HepG2 (cell line): ENCODE data around the gene GALNT11. TPM values are rescaled to one million over a fixed set of nuclear protein-coding genes. Genes with fewer than 3 reads are reported as not detected.

Source experiments
- ATAC-seq: fragments of 200-7000 bp; cut with Tn5 transposase; 3 replicates; pipeline ENCODE4 v1.9.1; 2020; ENCODE audit warnings: mild to moderate bottlenecking, moderate library complexity
- BruUV-seq: library from RNA; stranded (reverse); fragments of 400-500 nt; replicated peaks from 2 replicates; lab custom pipeline; 2021; lab: Mats Ljungman, UMichigan
- CTCF ChIA-PET: fragments of 300-600 bp; formaldehyde crosslinking; extraction: SDS; loops from one replicate; lab custom pipeline; 2021; ENCODE audit warnings: low total read pairs, inconsistent platforms, low intra/inter-chr PET ratio; lab: Yijun Ruan, JAX
- POLR2A ChIA-PET: fragments of 350-600 bp; sonication (Branson Sonifier 250); formaldehyde crosslinking; loops from one replicate; lab custom pipeline; 2020; ENCODE audit warnings: antibody characterized with exemption, inconsistent platforms; lab: Yijun Ruan, JAX
- DNase-seq: peaks from one replicate; pipeline ENCODE4 v3.0.0-alpha.2; 2015; ENCODE audit warnings: low spot score
- FAIRE-seq: peaks from 3 replicates; lab custom pipeline; 2011; peaks lifted over from hg19 to GRCh38; lab: Jason Lieb, UNC
- H2AFZ ChIP-seq: one replicate; pipeline ENCODE4 v1.6.1; 2011; ENCODE audit warnings: low read length, inconsistent platforms
- H3K27ac ChIP-seq: fragments of 300-600 bp; 3 replicates; pipeline ENCODE4 v1.8.0; 2011; ENCODE audit warnings: mixed run types, mild to moderate bottlenecking, mixed read lengths, low read length, inconsistent platforms; ENCODE audit not compliant: insufficient read depth; ENCODE audit errors: extremely low read length
- H3K27me3 ChIP-seq, 2 experiments: fragments of 200-600 bp in 1 of 2; 2 replicates in 1 of 2; 3 replicates in 1 of 2; pipeline versions ENCODE4 v1.6.0 to v1.8.0; 2011; ENCODE audit warnings: low read length in 2 of 2, mild to moderate bottlenecking in 2 of 2, moderate library complexity in 2 of 2, inconsistent platforms in 1 of 2; ENCODE audit not compliant: insufficient read depth in 2 of 2, control insufficient read depth in 1 of 2
- H3K36me3 ChIP-seq, 2 experiments: fragments of 200-600 bp in 1 of 2; replicated peaks in 1 of 2; 2 replicates in 1 of 2; 3 replicates in 1 of 2; pipeline versions ENCODE4 v1.5.1 to v1.8.0; 2011; ENCODE audit warnings: low read length in 2 of 2, inconsistent platforms in 1 of 2; ENCODE audit not compliant: insufficient read depth in 2 of 2, control insufficient read depth in 1 of 2
- H3K4me1 ChIP-seq: 2 replicates; pipeline ENCODE4 v1.5.1; 2012; ENCODE audit warnings: low read length, inconsistent platforms; ENCODE audit not compliant: insufficient read depth
- H3K4me2 ChIP-seq: 2 replicates; pipeline ENCODE4 v1.6.0; 2011; ENCODE audit warnings: low read depth, low read length, inconsistent platforms
- H3K4me3 ChIP-seq, 3 experiments: fragments of 200-600 bp in 1 of 3; sonication (generic), shearing (Covaris generic) in 1 of 3; replicated peaks in 1 of 3; 2 replicates each; pipeline ENCODE4 v1.5.1; 2011 to 2016; ENCODE audit warnings: low read length in 3 of 3, inconsistent platforms in 2 of 3, low read depth in 2 of 3, mild to moderate bottlenecking in 2 of 3, control low read depth in 1 of 3, mixed read lengths in 1 of 3; ENCODE audit not compliant: insufficient read depth in 1 of 3
- H3K79me2 ChIP-seq: one replicate; pipeline ENCODE4 v1.6.1; 2011; ENCODE audit warnings: low read length, inconsistent platforms; ENCODE audit not compliant: insufficient read depth
- H3K9ac ChIP-seq: 2 replicates; pipeline ENCODE4 v1.6.0; 2011; ENCODE audit warnings: mild to moderate bottlenecking, low read depth, low read length, inconsistent platforms; ENCODE audit not compliant: insufficient read depth
- H3K9me3 ChIP-seq: 2 replicates; pipeline ENCODE4 v1.5.1; 2012; ENCODE audit warnings: mild to moderate bottlenecking, low read length
- H4K20me1 ChIP-seq: 2 replicates; pipeline ENCODE4 v1.6.0; 2011; ENCODE audit warnings: inconsistent platforms, mild to moderate bottlenecking, low read length, moderate library complexity; ENCODE audit not compliant: insufficient read depth
- FOSL2 ChIP-seq: sonication (generic); formaldehyde crosslinking; IDR thresholded peaks from 2 replicates; pipeline ENCODE4 v1.4.0; 2020; ENCODE audit warnings: missing genetic modification reagents
- HDAC6 ChIP-seq: fragments of 200-600 bp; sonication (generic); IDR thresholded peaks from 2 replicates; pipeline ENCODE4 v1.7.0; 2017; ENCODE audit warnings: mild to moderate bottlenecking, antibody characterized with exemption, low read length, low read depth
- HNF4G ChIP-seq, 2 experiments: sonication (generic) in 1 of 2; formaldehyde crosslinking in 1 of 2; IDR thresholded peaks; 2 replicates each; pipeline versions ENCODE4 v1.4.0 to v1.6.1; 2011 to 2020; ENCODE audit warnings: borderline replicate concordance in 2 of 2, low read depth in 2 of 2, mild to moderate bottlenecking in 2 of 2, low read length in 1 of 2, missing genetic modification reagents in 1 of 2, moderate library complexity in 1 of 2
- MTF1 ChIP-seq: sonication (generic); formaldehyde crosslinking; IDR thresholded peaks from 2 replicates; pipeline ENCODE4 v1.5.0; 2020; ENCODE audit warnings: missing genetic modification reagents
- SKI ChIP-seq: fragments of 450-650 bp; IDR thresholded peaks from one replicate; pipeline ENCODE4 v1.6.1; 2018; ENCODE audit warnings: mild to moderate bottlenecking; ENCODE audit not compliant: partially characterized antibody
- XRCC5 ChIP-seq: fragments of 200-400 bp; formaldehyde crosslinking; optimal IDR thresholded peaks from 2 replicates; pipeline ENCODE3; 2017; ENCODE audit warnings: mild to moderate bottlenecking, low read length
- ZMYM3 ChIP-seq: sonication (generic); formaldehyde crosslinking; IDR thresholded peaks from 2 replicates; pipeline ENCODE4 v1.5.1; 2020; ENCODE audit warnings: mild to moderate bottlenecking, missing genetic modification reagents
- ZNF235 ChIP-seq: sonication (generic); formaldehyde crosslinking; IDR thresholded peaks from 2 replicates; pipeline ENCODE4 v1.8.1; 2023; ENCODE audit warnings: mild to moderate bottlenecking, missing genetic modification reagents, borderline replicate concordance
- ZNF251 ChIP-seq: sonication (generic); formaldehyde crosslinking; IDR thresholded peaks from 2 replicates; pipeline ENCODE4 v1.9.0; 2021; ENCODE audit warnings: mild to moderate bottlenecking, missing genetic modification reagents
- ZNF367 ChIP-seq: sonication (generic); formaldehyde crosslinking; IDR thresholded peaks from 2 replicates; pipeline ENCODE4 v1.4.0; 2020; ENCODE audit warnings: missing genetic modification reagents, borderline replicate concordance
- ZNF550 ChIP-seq: sonication (generic); formaldehyde crosslinking; IDR thresholded peaks from 2 replicates; pipeline ENCODE4 v1.4.0; 2020; ENCODE audit warnings: mild to moderate bottlenecking, missing genetic modification reagents, borderline replicate concordance
- WGBS: methylation state at CpG from one replicate; pipeline ENCODE4 v1.1.6; 2017; ENCODE audit warnings: low lambda C conversion rate; 5-methylcytosine and 5-hydroxymethylcytosine counted together
- in situ Hi-C: cut with HindIII; loops from 2 replicates; pipeline ENCODE4 v1.10.0; 2017; ENCODE audit warnings: low pct_unique_long_range_greater_than_20kb; ENCODE audit not compliant: extremely low pct_ligation_motif_present
- intact Hi-C: fragments of 100-400 bp; cut with micrococcal nuclease; formaldehyde crosslinking; loops from one replicate; pipeline ENCODE4 v1.10.0; 2022; ENCODE audit not compliant: unreplicated experiment
- polyA plus RNA-seq, 8 experiments: library from polyadenylated mRNA; depleted of rRNA in 3 of 8; stranded (reverse) in 7 of 8; unstranded in 1 of 8; fragments of >200 nt; fragmentation: Illumina TruSeq in 4 of 8; extraction: Trizol in 4 of 8; gene quantifications; 2 replicates each; pipeline versions ENCODE4 v1.2.1 to v1.2.3, GENCODE V29; 2011 to 2016; ENCODE audit warnings: low read depth in 4 of 8, missing spikeins in 1 of 8, mixed read lengths in 1 of 8; ENCODE audit not compliant: insufficient read depth in 1 of 8
- total RNA-seq, 5 experiments: library from RNA; depleted of rRNA; stranded (reverse); fragments of >200 nt; fragmentation: Illumina TruSeq; extraction: Trizol; gene quantifications; 2 replicates each; pipeline ENCODE4 v1.2.3, GENCODE V29; 2016; ENCODE audit warnings: low read depth in 1 of 5
- TF ChIP-seq, protein P1 (sequence below): sonication (generic); formaldehyde crosslinking; IDR thresholded peaks from 2 replicates; pipeline ENCODE4 v1.5.0; 2020; ENCODE audit warnings: mild to moderate bottlenecking, missing genetic modification reagents, moderate library complexity
- TF ChIP-seq, protein P2 (sequence below): sonication (generic); formaldehyde crosslinking; IDR thresholded peaks from 2 replicates; pipeline ENCODE4 v1.5.0; 2020; ENCODE audit warnings: missing genetic modification reagents

Gene GALNT11
- total and polyA plus RNA-seq, 2 of the 13 experiments (the other 11 are each of a cell fraction or from before 2014, with no cell fraction given) = 9.3 to 16.3 TPM

DNA sequence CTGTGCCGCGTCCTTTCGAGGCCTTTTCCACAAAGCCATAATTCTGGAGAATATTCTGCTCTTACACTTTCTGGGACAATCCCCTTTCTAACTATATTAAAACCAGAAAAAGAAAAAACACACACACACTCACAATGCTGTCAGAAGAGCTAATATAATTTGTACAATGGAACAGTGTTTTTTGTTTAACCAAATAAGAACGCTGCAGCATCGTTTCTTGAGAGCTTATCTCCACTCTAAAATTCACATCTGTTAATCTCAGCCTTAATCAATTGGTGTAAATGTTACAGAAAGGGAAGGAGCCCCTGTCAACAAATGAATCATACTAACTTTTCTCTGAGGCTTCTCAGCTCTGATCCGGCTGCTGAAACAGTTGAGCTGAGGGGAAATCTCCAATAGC, 123.9 kb downstream of the GALNT11 start:
- FAIRE-seq (no peak), ATAC-seq (no peak), DNase-seq (no peak)
- ChIA-PET CTCF (no interaction called here), POLR2A (no interaction called here)
- peaks cover 23 to 70% of the 10 kb centered on the region in 2 experiments for H3K36me3 ChIP-seq
- H3K4me1 ChIP-seq = no peaks in the 10 kb centered on the region
- no peaks in the 10 kb centered on the region for H3K79me2 ChIP-seq
- no peaks in the 10 kb centered on the region for H4K20me1 ChIP-seq
- no peaks in the 10 kb centered on the region for H3K9me3 ChIP-seq
- H3K27me3 ChIP-seq = no peaks in the 10 kb centered on the region
- in situ Hi-C loops = no loop called here
- BruUV-seq = no TSS peak
- no peak overlapping the region for H3K27ac ChIP-seq
- H3K4me3 ChIP-seq = no peak overlapping the region
- H3K4me2 ChIP-seq = no peak overlapping the region
- WGBS = 96% methylated on average over 6 of the region's 6 CpGs
- intact Hi-C loops = no loop called here
- no peak overlapping the region for H3K9ac ChIP-seq
- no peak overlapping the region for H2AFZ ChIP-seq
- TF ChIP-seq, protein P1, sequence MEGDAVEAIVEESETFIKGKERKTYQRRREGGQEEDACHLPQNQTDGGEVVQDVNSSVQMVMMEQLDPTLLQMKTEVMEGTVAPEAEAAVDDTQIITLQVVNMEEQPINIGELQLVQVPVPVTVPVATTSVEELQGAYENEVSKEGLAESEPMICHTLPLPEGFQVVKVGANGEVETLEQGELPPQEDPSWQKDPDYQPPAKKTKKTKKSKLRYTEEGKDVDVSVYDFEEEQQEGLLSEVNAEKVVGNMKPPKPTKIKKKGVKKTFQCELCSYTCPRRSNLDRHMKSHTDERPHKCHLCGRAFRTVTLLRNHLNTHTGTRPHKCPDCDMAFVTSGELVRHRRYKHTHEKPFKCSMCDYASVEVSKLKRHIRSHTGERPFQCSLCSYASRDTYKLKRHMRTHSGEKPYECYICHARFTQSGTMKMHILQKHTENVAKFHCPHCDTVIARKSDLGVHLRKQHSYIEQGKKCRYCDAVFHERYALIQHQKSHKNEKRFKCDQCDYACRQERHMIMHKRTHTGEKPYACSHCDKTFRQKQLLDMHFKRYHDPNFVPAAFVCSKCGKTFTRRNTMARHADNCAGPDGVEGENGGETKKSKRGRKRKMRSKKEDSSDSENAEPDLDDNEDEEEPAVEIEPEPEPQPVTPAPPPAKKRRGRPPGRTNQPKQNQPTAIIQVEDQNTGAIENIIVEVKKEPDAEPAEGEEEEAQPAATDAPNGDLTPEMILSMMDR = no peak
- no peak for TF ChIP-seq HNF4G (IDR thresholded peaks at IDR 0.05; ENCODE audit: borderline replicate concordance, low read depth, low read length)
- TF ChIP-seq HNF4G (CRISPR knock-in tag; IDR thresholded peaks at IDR 0.05; ENCODE audit: borderline replicate concordance, low read depth) = no peak
- TF ChIP-seq ZNF235 = no peak
- TF ChIP-seq ZNF367 = no peak
- no peak for TF ChIP-seq FOSL2 (CRISPR knock-in tag)
- TF ChIP-seq ZNF251 (CRISPR knock-in tag) = no peak
- no peak for TF ChIP-seq SKI
- no peak for TF ChIP-seq ZNF550
- no peak for TF ChIP-seq HDAC6
- no peak for TF ChIP-seq MTF1 (CRISPR knock-in tag)
- TF ChIP-seq, protein P2, sequence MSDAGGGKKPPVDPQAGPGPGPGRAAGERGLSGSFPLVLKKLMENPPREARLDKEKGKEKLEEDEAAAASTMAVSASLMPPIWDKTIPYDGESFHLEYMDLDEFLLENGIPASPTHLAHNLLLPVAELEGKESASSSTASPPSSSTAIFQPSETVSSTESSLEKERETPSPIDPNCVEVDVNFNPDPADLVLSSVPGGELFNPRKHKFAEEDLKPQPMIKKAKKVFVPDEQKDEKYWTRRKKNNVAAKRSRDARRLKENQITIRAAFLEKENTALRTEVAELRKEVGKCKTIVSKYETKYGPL (CRISPR knock-in tag) = no peak
- TF ChIP-seq ZMYM3 (CRISPR knock-in tag) = no peak
- TF ChIP-seq XRCC5 = no peak
